K562 (cell line): Measurements from ENCODE around the gene TCAF1. TPM values are rescaled to one million over a fixed set of nuclear protein-coding genes. Genes with fewer than 3 reads are reported as not detected.

Source experiments
- ATAC-seq: fragments of 200-7000 bp; cut with Tn5 transposase; 3 replicates; pipeline ENCODE4 v1.9.1; 2020; ENCODE audit warnings: moderate library complexity
- BruUV-seq: library from RNA; stranded (reverse); fragments of 400-500 nt; replicated peaks from 2 replicates; lab custom pipeline; 2021; lab: Mats Ljungman, UMichigan
- CTCF ChIA-PET: fragments of 300-600 bp; formaldehyde crosslinking; extraction: SDS; loops from one replicate; lab custom pipeline; 2021; ENCODE audit warnings: low intra/inter-chr PET ratio; lab: Yijun Ruan, JAX
- POLR2A ChIA-PET: fragments of 300-600, 350-650 bp; sonication (Branson Sonifier 250); formaldehyde crosslinking; extraction: SDS; loops from one replicate; lab custom pipeline; 2021; ENCODE audit warnings: antibody characterized with exemption, inconsistent platforms; lab: Yijun Ruan, JAX
- DNase-seq, 4 experiments: peaks; one replicate each; pipeline versions ENCODE4 v3.0.0 to v3.0.0-alpha.2; 2011 to 2018; ENCODE audit warnings: low spot score in 3 of 4, mixed read lengths in 3 of 4; ENCODE audit errors: extremely low read depth in 1 of 4
- FAIRE-seq: peaks from 2 replicates; lab custom pipeline; 2011; peaks lifted over from hg19 to GRCh38; lab: Jason Lieb, UNC
- H2AFZ ChIP-seq: 2 replicates; pipeline ENCODE4 v1.6.0; 2011; ENCODE audit warnings: low read depth, low read length, control low read depth, inconsistent platforms
- H3K27ac ChIP-seq: fragments of 200-600 bp; 3 replicates; pipeline ENCODE4 v1.8.0; 2011; ENCODE audit warnings: low read depth, mild to moderate bottlenecking, control low read depth, inconsistent platforms, low read length, moderate library complexity, mixed read lengths; ENCODE audit errors: extremely low read depth
- H3K27me3 ChIP-seq, 2 experiments: fragments of 300-600 bp in 1 of 2; 2 replicates in 1 of 2; 3 replicates in 1 of 2; pipeline versions ENCODE4 v1.6.0 to v1.8.0; 2011; ENCODE audit warnings: inconsistent platforms in 2 of 2, low read length in 2 of 2, mild to moderate bottlenecking in 1 of 2, mixed read lengths in 1 of 2, moderate library complexity in 1 of 2; ENCODE audit not compliant: control insufficient read depth in 2 of 2, insufficient read depth in 2 of 2
- H3K36me3 ChIP-seq: fragments of 300-600 bp; 3 replicates; pipeline ENCODE4 v1.8.0; 2011; ENCODE audit warnings: mild to moderate bottlenecking, low read length, inconsistent platforms; ENCODE audit not compliant: control insufficient read depth, insufficient read depth
- H3K4me1 ChIP-seq, 2 experiments: fragments of 200-600 bp in 1 of 2; replicated peaks in 1 of 2; 2 replicates in 1 of 2; 3 replicates in 1 of 2; pipeline versions ENCODE4 v1.5.1 to v1.8.0; 2011; ENCODE audit warnings: inconsistent platforms in 2 of 2, low read length in 2 of 2, mild to moderate bottlenecking in 1 of 2, mixed read lengths in 1 of 2, moderate library complexity in 1 of 2; ENCODE audit not compliant: control insufficient read depth in 2 of 2, insufficient read depth in 2 of 2
- H3K4me2 ChIP-seq: 2 replicates; pipeline ENCODE4 v1.6.1; 2011; ENCODE audit warnings: low read length, control low read depth, inconsistent platforms, mixed read lengths; ENCODE audit not compliant: insufficient read depth
- H3K4me3 ChIP-seq: fragments of 200-600 bp; sonication (generic), shearing (Covaris generic); 2 replicates; pipeline ENCODE4 v1.5.1; 2016; ENCODE audit warnings: control low read depth, inconsistent platforms
- H3K79me2 ChIP-seq: fragments of 200-600 bp; 3 replicates; pipeline ENCODE4 v1.8.0; 2011; ENCODE audit warnings: low read length, inconsistent platforms; ENCODE audit not compliant: control insufficient read depth, insufficient read depth
- H3K9ac ChIP-seq, 2 experiments: 2 replicates each; pipeline versions ENCODE4 v1.6.0 to v1.6.1; 2011; ENCODE audit warnings: low read depth in 2 of 2, low read length in 2 of 2, control low read depth in 1 of 2, inconsistent platforms in 1 of 2, mild to moderate bottlenecking in 1 of 2, mixed read lengths in 1 of 2; ENCODE audit not compliant: insufficient read depth in 1 of 2
- H3K9me1 ChIP-seq: one replicate; pipeline ENCODE4 v1.6.0; 2011; ENCODE audit warnings: inconsistent platforms, mild to moderate bottlenecking, low read length, moderate library complexity; ENCODE audit not compliant: control insufficient read depth, insufficient read depth
- H3K9me3 ChIP-seq: replicated peaks from 2 replicates; pipeline ENCODE4 v1.5.1; 2011; ENCODE audit warnings: low read depth, low read length, inconsistent platforms; ENCODE audit not compliant: control insufficient read depth, insufficient read depth
- H4K20me1 ChIP-seq: replicated peaks from 2 replicates; pipeline ENCODE4 v1.6.1; 2011; ENCODE audit warnings: low read length, inconsistent platforms, mixed read lengths; ENCODE audit not compliant: control insufficient read depth, insufficient read depth
- HCFC1 ChIP-seq: IDR thresholded peaks from 2 replicates; pipeline ENCODE4 v1.6.1; 2012; ENCODE audit warnings: low read depth, low read length, improper control_type of control experiment
- MLLT1 ChIP-seq, 2 experiments: fragments of 450-650 bp; IDR thresholded peaks; 2 replicates each; pipeline ENCODE4 v1.6.1; 2016
- SRSF3 ChIP-seq: fragments of 200-400 bp; formaldehyde crosslinking; IDR thresholded peaks from 2 replicates; pipeline ENCODE4 v1.6.1; 2016; ENCODE audit warnings: mild to moderate bottlenecking, low read length, moderate library complexity; ENCODE audit not compliant: insufficient read depth
- ZBTB33 ChIP-seq: sonication (generic); formaldehyde crosslinking; IDR thresholded peaks from 2 replicates; pipeline ENCODE4 v1.8.1; 2023; ENCODE audit warnings: mild to moderate bottlenecking, missing genetic modification reagents
- ZNF197 ChIP-seq: fragments of 200-800 bp; sonication (Bioruptor generic); IDR thresholded peaks from 2 replicates; pipeline ENCODE4 v1.6.1; 2016; ENCODE audit warnings: low read depth, missing genetic modification characterization, missing compliant biosample characterization
- WGBS: fragments of 100-300 bp; shearing (Covaris generic); methylation state at CpG from one replicate; pipeline ENCODE4 v1.1.6; 2016; ENCODE audit warnings: low coverage, mixed read lengths; ENCODE audit not compliant: insufficient coverage; ENCODE audit errors: missing lambda C conversion rate; 5-methylcytosine and 5-hydroxymethylcytosine counted together
- in situ Hi-C: fragments of 300-500 bp; cut with MboI; formaldehyde crosslinking; loops from 4 replicates; pipeline ENCODE4 v1.15.0; 2018; ENCODE audit warnings: inconsistent platforms, mixed read lengths
- intact Hi-C: fragments of 100-400 bp; cut with micrococcal nuclease; formaldehyde crosslinking; loops from 2 replicates; pipeline ENCODE4 v1.14.2; 2022
- polyA plus RNA-seq, 8 experiments: library from polyadenylated mRNA; depleted of rRNA in 4 of 8; stranded (reverse) in 5 of 8; unstranded in 3 of 8; fragments of >200 nt; fragmentation: Nextera tagmentation in 2 of 8; fragmentation: Illumina TruSeq in 1 of 8; extraction: Ambion mirVana in 2 of 8; extraction: Trizol in 1 of 8; gene quantifications; 2 replicates each; pipeline versions ENCODE4 v1.2.1 to v1.2.3, GENCODE V29; 2011 to 2014; ENCODE audit warnings: inconsistent platforms in 1 of 8, missing spikeins in 1 of 8
- total RNA-seq, 7 experiments: library from RNA; depleted of rRNA in 6 of 7; stranded (reverse); fragments of >200 nt in 6 of 7; fragmentation: Illumina TruSeq in 2 of 7; extraction: Trizol in 2 of 7; gene quantifications; 2 replicates each; pipeline versions ENCODE4 v1.2.1 to v1.2.3, GENCODE V29; 2011 to 2021; ENCODE audit warnings: low replicate concordance in 1 of 7

The TCAF1 gene
- total and polyA plus RNA-seq, 9 of the 15 experiments (the other 6 are each of a cell fraction or from before 2014, with no cell fraction given), result 6.2 to 52.2 (median 24.4) TPM

GRCh38 chr7:143882020-143882603 is 19.9 kb downstream of the TCAF1 start:
- Histone ChIP-seq H4K20me1 (no peaks in the 10 kb centered on the region), H3K36me3 (0 out of 3 replicates have a peak, but pooled peaks cover 2% of the 10 kb centered on the region), H3K4me2 (no peak overlapping the region), H3K4me3 (no peak overlapping the region), H3K9me1 (no peaks in the 10 kb centered on the region), H3K4me1 (peaks cover 0 to 11% of the 10 kb centered on the region in 2 experiments; a peak in 2 of 5 replicates)
- POLR2A ChIA-PET, result interaction anchor here (1.4 to 2.3 kb wide), 2 partner anchors 11 to 14 kb away, joined by 3 to 7 read pairs; no protein-coding TSS in a partner anchor
- intact Hi-C loops, result no loop called here
- no peak for FAIRE-seq
- BruUV-seq, result no TSS peak
- no peak for ATAC-seq
- in situ Hi-C loops, result no loop called here
- CTCF ChIA-PET, result no interaction called here
- TF ChIP-seq SRSF3, result no peak
- no peak for TF ChIP-seq ZNF197 (CRISPR knock-in tag)
- no peak for TF ChIP-seq HCFC1
- peak; percentile 88 for TF ChIP-seq ZBTB33 (CRISPR knock-in tag)
- no peak for TF ChIP-seq MLLT1 (IDR thresholded peaks at IDR 0.05)
- TF ChIP-seq, all 486 proteins: peak for 1
- H3K27me3 ChIP-seq, result no peaks in the 10 kb centered on the region
- H2AFZ ChIP-seq, result no peak overlapping the region
- DNase-seq, result peak in 2 of 4 experiments; percentile 8 to 11
- 84% methylated on average over 12 of the region's 21 CpGs for WGBS
- H3K9me3 ChIP-seq, result 0 out of 2 replicates have a peak, but pooled peaks cover 2% of the 10 kb centered on the region
- H3K79me2 ChIP-seq, result peaks cover 10% of the 10 kb centered on the region; the same call in 1 of the 3 replicates
- no peak overlapping the region for H3K27ac ChIP-seq
- H3K9ac ChIP-seq, result no peak overlapping the region
